NCI-H2196 treated with DMSO at 0.1 percent for 48 hours (cell line): ENCODE measurements around the gene PPP1R36.
"Not testable (repeated sequence)": the region's sequence is repeated elsewhere in the genome, so short reads cannot be mapped to it uniquely, and the experiment has no call there.

ENCODE experiments used
- DNase-seq: peaks from one replicate; lab custom pipeline; 2025; ENCODE audit not compliant: unreplicated experiment; lab: John Stamatoyannopoulos, UW

The PPP1R36 gene

DNA sequence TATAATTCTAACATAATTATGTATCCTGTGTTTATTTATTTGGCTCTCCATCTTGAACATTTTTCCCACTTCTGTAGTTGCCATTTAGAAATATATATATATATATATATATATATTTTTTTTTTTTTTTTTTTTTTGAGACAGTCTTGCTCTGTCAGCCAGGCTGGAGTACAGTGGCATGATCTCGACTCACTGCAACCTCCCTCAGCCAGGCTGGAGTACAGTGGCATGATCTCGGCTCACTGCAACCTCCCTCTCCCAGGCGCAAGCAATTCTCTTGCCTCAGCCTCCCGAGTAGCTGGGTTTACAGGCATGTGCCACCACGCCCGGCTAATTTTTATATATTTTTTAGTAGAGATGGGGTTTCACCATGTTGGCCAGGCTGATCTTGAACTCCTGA is 32.1 kb upstream of the PPP1R36 start:
- not testable (repeated sequence) for DNase-seq

DNA sequence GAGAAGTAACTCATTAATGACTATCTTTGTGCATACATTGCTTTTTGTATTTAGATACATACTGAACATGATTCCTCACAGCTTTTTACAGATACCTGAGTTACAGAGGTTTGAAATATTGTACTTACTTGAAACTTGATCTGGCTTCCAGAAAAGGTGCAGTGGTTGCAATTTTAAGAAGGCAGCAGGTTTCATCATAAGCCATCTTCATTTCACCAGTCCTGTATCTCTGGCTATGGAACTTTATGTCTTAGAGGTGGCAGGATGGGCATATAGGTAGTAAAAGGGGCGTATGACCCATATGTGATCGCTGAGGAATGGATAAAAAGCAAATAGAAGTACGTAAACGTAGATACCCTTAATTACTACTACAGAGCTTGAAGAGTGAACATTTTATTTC is 31.5 kb upstream of the PPP1R36 start:
- no peak for DNase-seq

DNA sequence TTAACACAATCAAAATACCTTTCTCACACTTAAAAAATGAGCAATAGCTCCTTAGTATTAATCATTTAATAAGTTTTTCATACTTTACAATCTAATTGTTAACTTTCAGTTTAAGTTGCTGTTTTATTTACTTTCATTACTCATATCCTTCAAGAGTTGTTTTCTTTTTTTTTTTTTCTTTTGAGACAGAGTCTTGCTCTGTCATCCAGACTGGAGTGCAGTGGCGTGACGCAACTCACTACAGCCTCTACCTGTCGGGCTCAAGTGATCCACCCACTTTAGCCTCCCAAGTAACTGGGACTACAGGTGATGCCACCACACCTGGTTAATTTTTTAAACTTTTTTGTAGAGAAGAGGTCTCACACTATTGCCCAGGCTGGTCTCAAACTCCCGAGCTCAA is 29.1 kb upstream of the PPP1R36 start:
- DNase-seq = no peak

DNA sequence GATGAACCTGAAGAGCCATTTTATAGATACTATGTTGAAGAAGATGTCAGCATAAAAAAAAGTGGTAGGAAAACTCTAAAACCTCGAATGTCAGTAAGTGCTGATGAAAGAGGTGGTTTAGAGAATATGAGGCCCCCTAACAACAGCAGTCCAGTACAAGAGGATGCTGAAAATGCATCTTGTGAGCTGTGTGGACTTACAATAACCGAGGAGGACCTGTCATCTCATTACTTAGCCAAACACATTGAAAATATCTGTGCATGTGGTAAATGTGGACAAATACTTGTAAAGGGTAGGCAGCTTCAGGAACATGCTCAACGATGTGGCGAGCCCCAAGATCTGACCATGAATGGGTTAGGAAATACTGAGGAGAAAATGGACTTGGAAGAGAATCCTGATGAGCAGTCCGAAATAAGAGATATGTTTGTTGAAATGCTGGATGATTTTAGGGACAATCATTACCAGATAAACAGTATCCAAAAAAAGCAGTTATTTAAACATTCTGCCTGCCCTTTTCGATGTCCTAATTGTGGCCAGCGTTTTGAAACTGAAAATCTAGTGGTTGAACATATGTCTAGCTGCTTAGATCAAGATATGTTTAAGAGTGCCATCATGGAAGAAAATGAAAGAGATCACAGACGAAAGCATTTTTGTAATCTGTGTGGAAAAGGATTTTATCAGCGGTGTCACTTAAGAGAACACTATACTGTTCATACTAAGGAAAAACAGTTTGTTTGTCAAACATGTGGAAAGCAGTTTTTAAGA is 27.0 kb upstream of the PPP1R36 start:
- no peak for DNase-seq

DNA sequence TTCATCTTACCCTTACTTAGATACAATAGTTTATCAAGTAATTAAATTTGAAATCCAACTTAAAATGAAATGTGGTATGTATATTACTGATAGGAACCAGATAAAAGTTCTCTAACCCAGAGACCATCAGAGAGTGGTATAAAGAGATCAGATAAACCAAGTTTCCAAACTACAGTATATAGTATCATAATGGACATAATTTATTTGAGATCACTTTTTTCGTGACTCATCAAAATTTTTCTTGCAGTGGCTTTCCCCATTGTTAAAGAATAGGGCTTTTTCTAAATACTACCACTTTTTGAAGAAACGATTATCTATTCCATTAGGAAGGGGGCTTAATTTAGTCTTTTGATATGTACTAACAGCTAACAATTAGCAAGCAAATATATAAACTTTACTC is 24.4 kb upstream of the PPP1R36 start:
- DNase-seq = no peak

DNA sequence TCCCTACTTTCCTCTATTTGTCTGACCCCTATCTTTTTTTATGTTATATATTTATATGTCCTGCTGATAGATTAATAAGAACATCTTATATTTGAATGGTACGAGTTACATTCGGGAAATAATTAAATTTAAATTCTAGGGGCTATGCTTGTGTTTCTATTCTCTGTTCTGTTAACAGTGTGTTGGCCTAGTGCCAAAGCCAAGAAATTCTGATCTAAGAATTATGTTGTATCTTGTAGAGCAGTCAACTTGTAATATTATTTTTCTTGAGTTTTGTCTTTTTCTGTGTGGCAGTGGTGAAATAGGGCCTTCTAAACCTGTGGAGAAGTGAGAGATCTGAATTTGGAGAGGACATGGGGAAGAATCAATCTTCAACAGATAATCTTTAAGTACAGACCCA is 18.2 kb upstream of the PPP1R36 start:
- no peak for DNase-seq

DNA sequence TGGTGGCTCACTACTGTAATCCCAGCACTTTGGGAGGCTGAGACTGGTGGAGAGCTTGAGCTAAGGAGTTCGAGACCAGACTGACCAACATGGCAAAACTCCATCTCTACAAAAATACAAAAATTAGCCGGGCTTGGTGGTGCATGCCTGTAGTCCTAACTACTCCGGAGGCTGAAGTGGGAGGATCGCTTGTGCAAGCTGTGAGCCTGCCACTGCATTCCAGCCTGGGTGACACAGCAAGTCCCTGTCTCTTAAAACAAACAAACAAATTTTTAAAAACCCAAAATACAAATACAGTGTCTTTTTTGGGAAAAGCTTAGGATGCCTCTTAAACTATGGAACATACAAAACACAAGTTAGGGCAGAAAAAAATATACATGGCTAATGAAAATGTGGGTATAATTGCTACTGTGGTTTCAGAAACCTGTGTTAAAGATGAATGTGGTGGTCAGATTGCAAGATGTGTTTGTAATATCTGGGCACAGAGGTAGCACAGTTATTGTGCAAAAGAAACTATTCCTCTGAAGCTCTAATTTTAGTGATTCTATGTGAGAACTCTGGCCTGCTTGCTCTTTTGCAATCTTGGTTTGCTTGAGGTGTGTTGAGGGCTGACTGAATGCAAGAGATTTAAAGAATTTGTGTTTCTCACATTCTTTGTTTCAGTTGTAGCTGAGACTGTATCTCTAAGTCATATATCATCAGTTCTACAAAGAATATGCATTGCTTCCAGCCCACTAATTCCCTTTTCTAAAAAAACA is 13.1 kb upstream of the PPP1R36 start:
- DNase-seq = no peak

DNA sequence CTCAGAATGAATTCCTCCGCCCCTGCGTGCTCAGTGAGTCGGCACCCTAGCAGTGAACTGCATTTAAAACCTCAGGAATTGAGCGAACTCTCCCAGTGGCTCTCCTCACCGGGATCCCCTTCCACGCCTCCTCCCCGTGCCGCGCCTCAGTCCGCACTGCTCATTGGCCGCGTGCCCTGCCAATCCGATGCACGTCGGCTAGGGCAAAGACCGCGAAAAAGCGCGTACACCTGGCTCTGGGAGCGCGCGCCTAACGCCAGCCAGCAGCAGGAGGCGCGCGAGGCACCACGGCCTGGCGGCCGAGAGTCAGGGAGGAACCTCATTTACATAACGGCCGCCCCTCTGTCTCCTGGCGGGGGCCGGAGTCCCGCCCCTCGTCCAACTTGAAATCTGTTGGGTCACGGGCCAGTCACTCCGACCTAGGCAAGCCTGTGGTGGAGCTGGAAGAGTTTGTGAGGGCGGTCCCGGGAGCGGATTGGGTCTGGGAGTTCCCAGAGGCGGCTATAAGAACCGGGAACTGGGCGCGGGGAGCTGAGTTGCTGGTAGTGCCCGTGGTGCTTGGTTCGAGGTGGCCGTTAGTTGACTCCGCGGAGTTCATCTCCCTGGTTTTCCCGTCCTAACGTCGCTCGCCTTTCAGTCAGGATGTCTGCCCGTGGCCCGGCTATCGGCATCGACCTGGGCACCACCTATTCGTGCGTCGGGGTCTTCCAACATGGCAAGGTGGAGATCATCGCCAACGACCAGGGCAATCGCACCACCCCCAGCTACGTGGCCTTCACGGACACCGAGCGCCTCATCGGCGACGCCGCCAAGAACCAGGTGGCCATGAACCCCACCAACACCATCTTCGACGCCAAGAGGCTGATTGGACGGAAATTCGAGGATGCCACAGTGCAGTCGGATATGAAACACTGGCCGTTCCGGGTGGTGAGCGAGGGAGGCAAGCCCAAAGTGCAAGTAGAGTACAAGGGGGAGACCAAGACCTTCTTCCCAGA is 9.3 kb upstream of the PPP1R36 start, which contains the start of gene HSPA2:
Gene HSPA2 (plus strand): TSS at position 534 of the 995 bp plus-strand sequence. CDS start 109 bp downstream, at position 643.
- DNase-seq = peak; percentile 94

DNA sequence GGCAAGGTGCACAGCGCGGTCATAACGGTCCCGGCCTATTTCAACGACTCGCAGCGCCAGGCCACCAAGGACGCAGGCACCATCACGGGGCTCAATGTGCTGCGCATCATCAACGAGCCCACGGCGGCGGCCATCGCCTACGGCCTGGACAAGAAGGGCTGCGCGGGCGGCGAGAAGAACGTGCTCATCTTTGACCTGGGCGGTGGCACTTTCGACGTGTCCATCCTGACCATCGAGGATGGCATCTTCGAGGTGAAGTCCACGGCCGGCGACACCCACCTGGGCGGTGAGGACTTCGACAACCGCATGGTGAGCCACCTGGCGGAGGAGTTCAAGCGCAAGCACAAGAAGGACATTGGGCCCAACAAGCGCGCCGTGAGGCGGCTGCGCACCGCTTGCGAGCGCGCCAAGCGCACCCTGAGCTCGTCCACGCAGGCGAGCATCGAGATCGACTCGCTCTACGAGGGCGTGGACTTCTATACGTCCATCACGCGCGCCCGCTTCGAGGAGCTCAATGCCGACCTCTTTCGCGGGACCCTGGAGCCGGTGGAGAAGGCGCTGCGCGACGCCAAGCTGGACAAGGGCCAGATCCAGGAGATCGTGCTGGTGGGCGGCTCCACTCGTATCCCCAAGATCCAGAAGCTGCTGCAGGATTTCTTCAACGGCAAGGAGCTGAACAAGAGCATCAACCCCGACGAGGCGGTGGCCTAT is 8.3 kb upstream of the PPP1R36 start:
- no peak for DNase-seq

DNA sequence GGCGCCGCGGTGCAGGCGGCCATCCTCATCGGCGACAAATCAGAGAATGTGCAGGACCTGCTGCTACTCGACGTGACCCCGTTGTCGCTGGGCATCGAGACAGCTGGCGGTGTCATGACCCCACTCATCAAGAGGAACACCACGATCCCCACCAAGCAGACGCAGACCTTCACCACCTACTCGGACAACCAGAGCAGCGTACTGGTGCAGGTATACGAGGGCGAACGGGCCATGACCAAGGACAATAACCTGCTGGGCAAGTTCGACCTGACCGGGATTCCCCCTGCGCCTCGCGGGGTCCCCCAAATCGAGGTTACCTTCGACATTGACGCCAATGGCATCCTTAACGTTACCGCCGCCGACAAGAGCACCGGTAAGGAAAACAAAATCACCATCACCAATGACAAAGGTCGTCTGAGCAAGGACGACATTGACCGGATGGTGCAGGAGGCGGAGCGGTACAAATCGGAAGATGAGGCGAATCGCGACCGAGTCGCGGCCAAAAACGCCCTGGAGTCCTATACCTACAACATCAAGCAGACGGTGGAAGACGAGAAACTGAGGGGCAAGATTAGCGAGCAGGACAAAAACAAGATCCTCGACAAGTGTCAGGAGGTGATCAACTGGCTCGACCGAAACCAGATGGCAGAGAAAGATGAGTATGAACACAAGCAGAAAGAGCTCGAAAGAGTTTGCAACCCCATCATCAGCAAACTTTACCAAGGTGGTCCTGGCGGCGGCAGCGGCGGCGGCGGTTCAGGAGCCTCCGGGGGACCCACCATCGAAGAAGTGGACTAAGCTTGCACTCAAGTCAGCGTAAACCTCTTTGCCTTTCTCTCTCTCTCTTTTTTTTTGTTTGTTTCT is 7.6 kb upstream of the PPP1R36 start:
- DNase-seq = no peak

DNA sequence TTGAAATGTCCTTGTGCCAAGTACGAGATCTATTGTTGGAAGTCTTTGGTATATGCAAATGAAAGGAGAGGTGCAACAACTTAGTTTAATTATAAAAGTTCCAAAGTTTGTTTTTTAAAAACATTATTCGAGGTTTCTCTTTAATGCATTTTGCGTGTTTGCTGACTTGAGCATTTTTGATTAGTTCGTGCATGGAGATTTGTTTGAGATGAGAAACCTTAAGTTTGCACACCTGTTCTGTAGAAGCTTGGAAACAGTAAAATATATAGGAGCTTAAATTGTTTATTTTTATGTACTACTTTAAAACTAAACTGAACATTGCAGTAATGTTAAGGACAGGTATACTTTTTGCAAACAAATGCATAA is 6.9 kb upstream of the PPP1R36 start:
- DNase-seq = no peak

DNA sequence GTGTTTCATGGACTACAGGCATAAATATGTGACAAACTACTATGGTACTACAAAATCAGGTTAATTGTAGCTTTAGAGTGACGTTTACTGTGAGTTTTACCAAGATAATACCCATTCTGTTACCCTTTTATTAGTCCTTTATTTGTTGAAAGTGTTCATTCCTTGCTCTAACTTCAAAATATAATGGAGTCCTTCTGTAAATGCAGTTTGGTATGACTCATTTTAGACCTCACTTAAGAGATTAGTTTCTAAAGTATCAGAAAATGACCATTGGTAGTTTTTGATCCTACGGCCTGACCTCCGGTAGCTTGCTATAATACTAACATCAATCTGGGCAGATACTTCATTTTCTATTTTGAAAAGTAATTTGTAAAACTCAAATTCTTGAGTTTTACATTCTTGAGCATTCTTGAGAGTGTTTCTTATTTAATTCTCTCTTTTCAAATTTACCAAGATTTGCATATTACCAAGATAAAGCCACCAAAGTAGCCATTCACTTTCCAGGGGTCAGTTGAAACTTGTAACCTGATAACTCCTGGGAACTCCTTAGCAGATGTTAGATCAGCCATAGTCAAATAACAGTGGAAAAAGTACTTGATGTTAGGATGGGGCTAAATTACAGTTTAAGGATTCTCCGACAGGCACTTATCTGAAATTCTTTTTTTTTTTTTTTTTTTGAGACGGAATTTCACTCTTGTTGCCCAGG is 5.0 kb upstream of the PPP1R36 start:
- DNase-seq = no peak

DNA sequence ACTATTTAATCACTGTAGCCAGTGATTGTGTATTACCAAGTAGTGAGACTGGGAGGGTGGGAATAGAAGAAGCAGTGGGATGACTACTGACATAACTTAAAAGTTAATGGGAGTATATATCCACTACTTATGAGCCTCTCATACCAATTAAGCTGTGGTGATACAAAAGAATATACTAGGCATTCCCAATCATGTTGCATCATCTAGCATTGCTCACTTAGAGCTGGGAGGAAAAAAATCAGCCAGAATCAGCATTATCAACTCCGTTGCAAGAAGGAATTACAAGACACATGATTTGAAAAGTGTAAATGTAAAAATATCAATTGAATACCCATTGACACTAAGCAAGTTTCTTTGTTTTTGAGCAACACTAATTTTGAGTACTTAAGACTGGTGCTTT is 745 bp upstream of the PPP1R36 start:
- no peak for DNase-seq

DNA sequence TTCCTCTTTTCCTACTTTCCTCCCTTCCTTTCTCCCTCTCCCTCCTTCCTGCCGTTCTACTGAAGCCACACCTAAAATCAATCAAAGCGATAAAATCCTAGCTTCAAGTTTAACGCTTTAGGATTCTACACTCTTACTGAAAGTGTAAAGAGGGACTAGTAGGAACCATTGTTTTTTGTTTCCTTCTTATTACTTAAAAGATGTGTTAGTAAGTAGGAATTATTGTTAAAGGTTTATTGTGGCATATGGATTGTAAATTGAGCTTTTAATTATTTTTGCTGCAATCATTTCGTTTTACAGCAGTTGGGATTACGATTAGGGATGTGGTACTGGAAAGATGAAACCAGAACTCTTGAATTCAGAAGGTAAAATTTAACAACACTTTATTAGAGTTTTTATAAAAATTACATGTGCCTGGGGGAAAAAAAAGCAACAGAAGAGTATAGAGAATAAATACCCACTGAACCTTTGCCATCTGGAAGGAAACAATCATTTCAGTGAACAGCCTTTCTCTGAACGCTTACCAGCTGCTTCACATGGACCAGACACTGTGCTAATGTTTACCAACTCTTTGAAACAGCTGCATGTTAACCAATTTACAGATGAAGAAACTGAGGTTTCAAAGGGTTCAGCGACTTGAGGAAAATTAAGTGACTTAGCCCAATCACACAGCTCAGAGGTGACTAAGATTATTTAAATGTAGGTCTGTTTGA is 1.0 kb downstream of the PPP1R36 start:
- DNase-seq = no peak

DNA sequence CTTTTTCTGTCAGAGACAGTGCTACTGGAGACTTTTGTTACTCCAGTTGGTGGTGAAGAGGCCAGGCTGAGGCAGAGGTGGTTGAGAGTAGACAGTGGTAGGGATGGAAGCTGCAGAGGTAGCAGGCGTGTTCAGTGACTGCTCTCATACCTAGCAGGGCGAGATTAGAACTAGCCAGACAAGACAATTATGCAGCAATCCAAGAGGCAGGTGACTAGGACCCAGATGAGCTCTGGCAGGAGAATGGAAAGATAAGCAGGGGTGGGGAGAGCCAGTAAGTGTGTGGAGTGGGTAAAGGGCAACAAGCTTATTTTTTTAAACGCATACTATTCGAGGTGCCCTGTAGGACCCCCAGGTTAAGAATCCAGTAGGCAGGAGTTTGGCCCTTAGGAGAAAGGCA is 4.8 kb downstream of the PPP1R36 start:
- no peak for DNase-seq

DNA sequence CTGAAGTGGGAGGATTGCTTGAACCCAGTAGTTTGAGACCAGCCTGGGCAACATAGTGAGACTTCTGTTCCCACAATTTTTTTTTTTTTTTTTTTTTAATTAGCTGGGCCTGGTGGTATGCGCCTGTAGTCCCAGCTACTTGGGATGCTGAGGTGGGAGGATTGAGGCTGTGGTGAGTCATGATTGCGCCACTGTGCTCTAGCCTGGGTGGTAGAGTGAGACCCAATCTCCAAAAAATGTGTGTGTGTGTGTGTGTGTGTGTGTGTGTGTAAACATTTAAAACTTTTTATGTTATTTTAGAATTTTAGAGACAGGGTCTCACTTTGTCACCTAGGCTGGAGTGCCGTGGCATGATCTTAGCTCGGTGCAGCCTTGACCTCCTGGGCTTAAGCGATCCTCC is 6.8 kb downstream of the PPP1R36 start:
- no peak for DNase-seq

DNA sequence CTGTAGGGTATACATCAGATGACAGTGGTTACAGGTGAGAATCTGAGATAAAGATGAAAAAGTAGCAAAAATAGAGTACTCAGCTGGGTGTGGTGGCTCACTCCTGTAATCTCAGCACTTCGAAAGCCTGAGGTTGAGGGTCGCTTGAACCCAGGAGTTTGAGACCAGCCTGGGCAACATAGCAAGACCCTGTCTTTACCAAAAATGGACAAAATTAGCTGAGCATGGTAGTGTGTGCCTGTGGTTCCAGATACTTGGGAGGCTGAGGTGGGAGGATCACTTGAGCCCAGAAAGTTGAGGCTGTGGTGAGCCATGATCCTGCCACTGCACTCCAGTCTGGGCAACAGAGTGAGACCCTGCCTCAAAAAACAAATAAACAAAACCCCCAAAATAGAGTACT is 8.5 kb downstream of the PPP1R36 start:
- not testable (repeated sequence) for DNase-seq

DNA sequence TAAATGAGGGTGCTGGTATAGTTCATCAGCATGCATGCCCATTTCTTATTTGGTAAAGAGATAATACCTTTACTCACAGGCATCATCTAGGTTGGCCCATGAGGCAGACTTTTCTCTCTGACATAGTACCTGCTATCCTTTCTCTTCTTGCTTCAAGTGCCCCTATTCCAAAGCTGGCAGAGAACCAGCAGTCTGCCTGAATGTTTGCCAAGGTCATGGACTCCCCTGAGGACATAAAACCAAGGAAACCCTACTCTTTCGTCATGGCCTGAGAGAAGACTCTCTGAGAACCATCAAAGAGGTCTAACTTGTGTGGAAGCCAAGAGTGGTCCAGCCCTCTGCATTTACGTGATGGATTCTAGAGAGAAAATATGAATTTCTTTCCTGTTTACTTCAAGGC is 11.9 kb downstream of the PPP1R36 start:
- peak; percentile 14 for DNase-seq

DNA sequence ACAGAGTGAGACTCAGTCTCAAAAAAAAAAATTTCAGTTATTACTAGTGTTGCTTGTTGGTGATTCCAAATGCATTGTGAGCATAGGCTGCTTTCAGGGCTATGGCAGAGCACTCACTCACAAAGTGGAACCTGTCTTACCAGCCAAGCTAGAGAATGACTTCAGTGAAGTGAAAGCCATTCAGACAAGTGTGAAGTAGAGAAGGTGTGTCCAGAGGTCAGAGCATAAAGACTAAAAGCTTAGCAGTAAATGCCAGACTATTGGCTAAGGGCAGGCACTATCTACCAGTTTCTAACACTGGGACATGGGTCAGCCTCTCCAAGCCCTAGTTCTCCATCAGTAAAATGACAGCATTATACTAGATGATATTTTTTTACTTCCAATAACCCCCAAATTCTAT is 12.7 kb downstream of the PPP1R36 start:
- no peak for DNase-seq
